GM19328 (cell line): Measurements from ENCODE around the gene SNX4.
"Not testable (repeated sequence)": the region's sequence is repeated elsewhere in the genome, so short reads cannot be mapped to it uniquely, and the experiment has no call there.

ENCODE experiments used
- ATAC-seq: cut with Tn5 transposase; IDR thresholded peaks from one replicate; pipeline ENCODE4 v1.9.1; 2021; ENCODE audit warnings: mild to moderate bottlenecking, moderate library complexity; ENCODE audit not compliant: unreplicated experiment

Gene SNX4

GRCh38 chr3:125519678-125520562, at the start of gene SNX4:
TSS of gene SNX4 (minus strand) at chr3:125520202. CDS start at chr3:125520172, 30 bp downstream.
- peak; percentile 85 for ATAC-seq

GRCh38 chr3:125556314-125556713, 36.3 kb upstream of the SNX4 start:
- no peak for ATAC-seq

- no peak for ATAC-seq
Measured at GRCh38 chr3:125552401-125552800, 32.4 kb upstream of the SNX4 start.

GRCh38 chr3:125528920-125529319, 8.9 kb upstream of the SNX4 start:
- ATAC-seq: no peak

GRCh38 chr3:125525153-125525552, 5.2 kb upstream of the SNX4 start:
- ATAC-seq: no peak

- ATAC-seq: not testable (repeated sequence)
Measured at GRCh38 chr3:125520563-125520919, 539 bp upstream of the SNX4 start.

- no peak for ATAC-seq
Measured at GRCh38 chr3:125515421-125515820, 4.6 kb downstream of the SNX4 start.

- no peak for ATAC-seq
Measured at GRCh38 chr3:125513490-125514115, 6.4 kb downstream of the SNX4 start.

GRCh38 chr3:125512135-125512920, 7.7 kb downstream of the SNX4 start:
- no peak for ATAC-seq

- no peak for ATAC-seq
Measured at GRCh38 chr3:125511420-125512118, 8.4 kb downstream of the SNX4 start.

GRCh38 chr3:125507128-125507527, 12.9 kb downstream of the SNX4 start:
- ATAC-seq: no peak

GRCh38 chr3:125498630-125499029, 21.4 kb downstream of the SNX4 start:
- ATAC-seq: no peak

GRCh38 chr3:125496701-125497100, 23.3 kb downstream of the SNX4 start:
- no peak for ATAC-seq

- ATAC-seq: no peak
Measured at GRCh38 chr3:125482406-125482805, 37.6 kb downstream of the SNX4 start.

- ATAC-seq: no peak
Measured at GRCh38 chr3:125481786-125482185, 38.2 kb downstream of the SNX4 start.

GRCh38 chr3:125481375-125481759, 38.6 kb downstream of the SNX4 start:
- not testable (repeated sequence) for ATAC-seq

GRCh38 chr3:125480656-125481374, 39.2 kb downstream of the SNX4 start:
- no peak for ATAC-seq

- ATAC-seq: no peak
Measured at GRCh38 chr3:125479091-125479490, 40.9 kb downstream of the SNX4 start.

GRCh38 chr3:125478326-125478725, 41.7 kb downstream of the SNX4 start:
- no peak for ATAC-seq

GRCh38 chr3:125477701-125478100, 42.3 kb downstream of the SNX4 start:
- ATAC-seq: no peak
